SHP77 (cell line): Measurements from ENCODE around the gene KIAA0825.
A peak's percentile ranks its signal among the peaks of the same experiment; 100 is the strongest.

Source experiments
- DNase-seq, 2 experiments: peaks; one replicate each; lab custom pipeline; 2025; lab: John Stamatoyannopoulos, UW

Gene KIAA0825

GRCh38 chr5:94312298-94312697 is 306.1 kb downstream of the KIAA0825 start:
- DNase-seq, result no peak

GRCh38 chr5:94310833-94311232 is 307.6 kb downstream of the KIAA0825 start:
- no peak for DNase-seq

- no peak for DNase-seq
These were observed 309.3 kb downstream of the KIAA0825 start for GRCh38 chr5:94309141-94309540.

- no peak for DNase-seq
These were observed 310.0 kb downstream of the KIAA0825 start for GRCh38 chr5:94308442-94308841.

- no peak for DNase-seq
These were observed 314.3 kb downstream of the KIAA0825 start for GRCh38 chr5:94304146-94304545.

GRCh38 chr5:94288937-94289336 is 329.5 kb downstream of the KIAA0825 start:
- no peak for DNase-seq

GRCh38 chr5:94285984-94286383 is 332.4 kb downstream of the KIAA0825 start:
- no peak for DNase-seq

GRCh38 chr5:94283093-94283492 is 335.3 kb downstream of the KIAA0825 start:
- DNase-seq, result no peak

GRCh38 chr5:94281236-94281801 is 337.1 kb downstream of the KIAA0825 start:
- no peak for DNase-seq

GRCh38 chr5:94276751-94277150 is 341.7 kb downstream of the KIAA0825 start:
- no peak for DNase-seq

GRCh38 chr5:94276048-94276447 is 342.4 kb downstream of the KIAA0825 start:
- no peak for DNase-seq

- DNase-seq, result no peak
These were observed 343.7 kb downstream of the KIAA0825 start for GRCh38 chr5:94274707-94275106.

- peak; percentile 74 to 87 for DNase-seq
These were observed 350.2 kb downstream of the KIAA0825 start for GRCh38 chr5:94268226-94268625.

GRCh38 chr5:94267350-94267899 is 351.0 kb downstream of the KIAA0825 start:
- no peak for DNase-seq

GRCh38 chr5:94266170-94266569 is 352.2 kb downstream of the KIAA0825 start:
- DNase-seq, result no peak

- DNase-seq, result no peak
These were observed 355.3 kb downstream of the KIAA0825 start for GRCh38 chr5:94263068-94263467.

GRCh38 chr5:94260096-94260495 is 358.3 kb downstream of the KIAA0825 start:
- no peak for DNase-seq

- DNase-seq, result no peak
These were observed 364.2 kb downstream of the KIAA0825 start for GRCh38 chr5:94254214-94254613.

- no peak for DNase-seq
These were observed 367.4 kb downstream of the KIAA0825 start for GRCh38 chr5:94250985-94251384.

- no peak for DNase-seq
These were observed 369.0 kb downstream of the KIAA0825 start for GRCh38 chr5:94249430-94249829.

- no peak for DNase-seq
These were observed 370.1 kb downstream of the KIAA0825 start for GRCh38 chr5:94248175-94248875.

GRCh38 chr5:94245608-94246007 is 372.8 kb downstream of the KIAA0825 start:
- no peak for DNase-seq

GRCh38 chr5:94244921-94245320 is 373.5 kb downstream of the KIAA0825 start:
- DNase-seq, result no peak

GRCh38 chr5:94243612-94244011 is 374.8 kb downstream of the KIAA0825 start:
- no peak for DNase-seq
